Measurements from ENCODE around the gene PDCD10.

DNA sequence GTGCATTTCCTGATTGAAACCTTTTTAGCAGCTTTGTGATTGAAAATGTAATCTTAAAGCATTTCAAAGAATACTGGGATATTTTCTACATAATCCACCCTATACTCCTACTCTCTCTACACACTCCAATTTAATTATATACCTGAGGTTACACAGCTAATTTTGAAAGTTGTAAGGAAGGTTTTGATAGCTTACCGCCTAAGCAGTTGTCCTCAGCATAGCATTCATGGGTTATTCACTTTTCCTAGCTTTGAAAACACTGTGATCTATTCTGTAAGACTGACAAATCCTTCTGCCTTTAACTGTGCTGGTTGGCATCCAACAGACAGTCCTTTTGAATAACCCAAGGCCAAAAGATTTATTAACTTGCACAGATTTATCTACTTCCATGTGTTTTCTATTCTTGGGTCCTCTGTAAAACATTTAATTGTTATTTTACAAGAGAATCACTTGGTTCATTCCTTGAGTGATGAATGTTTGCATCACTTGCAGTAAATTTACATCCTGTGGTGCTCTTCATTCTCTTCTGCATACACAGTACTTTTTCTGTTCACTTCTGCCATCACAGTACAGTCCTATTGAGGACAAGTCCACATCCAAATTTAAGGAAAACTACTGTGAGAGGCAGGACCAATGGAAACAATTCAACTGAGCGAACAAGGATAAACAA, 45.7 kb upstream of the PDCD10 start:
- TF ChIP-seq, protein P1, sequence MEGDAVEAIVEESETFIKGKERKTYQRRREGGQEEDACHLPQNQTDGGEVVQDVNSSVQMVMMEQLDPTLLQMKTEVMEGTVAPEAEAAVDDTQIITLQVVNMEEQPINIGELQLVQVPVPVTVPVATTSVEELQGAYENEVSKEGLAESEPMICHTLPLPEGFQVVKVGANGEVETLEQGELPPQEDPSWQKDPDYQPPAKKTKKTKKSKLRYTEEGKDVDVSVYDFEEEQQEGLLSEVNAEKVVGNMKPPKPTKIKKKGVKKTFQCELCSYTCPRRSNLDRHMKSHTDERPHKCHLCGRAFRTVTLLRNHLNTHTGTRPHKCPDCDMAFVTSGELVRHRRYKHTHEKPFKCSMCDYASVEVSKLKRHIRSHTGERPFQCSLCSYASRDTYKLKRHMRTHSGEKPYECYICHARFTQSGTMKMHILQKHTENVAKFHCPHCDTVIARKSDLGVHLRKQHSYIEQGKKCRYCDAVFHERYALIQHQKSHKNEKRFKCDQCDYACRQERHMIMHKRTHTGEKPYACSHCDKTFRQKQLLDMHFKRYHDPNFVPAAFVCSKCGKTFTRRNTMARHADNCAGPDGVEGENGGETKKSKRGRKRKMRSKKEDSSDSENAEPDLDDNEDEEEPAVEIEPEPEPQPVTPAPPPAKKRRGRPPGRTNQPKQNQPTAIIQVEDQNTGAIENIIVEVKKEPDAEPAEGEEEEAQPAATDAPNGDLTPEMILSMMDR (conservative IDR thresholded peaks at IDR 0.05) = no peak
- no peak for TF ChIP-seq EZH2 (IDR thresholded peaks at IDR 0.05; ENCODE audit: low read depth)
